Gastroesophageal sphincter (tissue), 4 donors: Measurements from ENCODE around the gene STEAP3. TPM values are rescaled to one million over a fixed set of nuclear protein-coding genes. Genes with fewer than 3 reads are reported as not detected.

Experiments
- ATAC-seq: fragments of 150-250 bp; one replicate; pipeline ENCODE4 v1.9.1; 2016; ENCODE audit warnings: mild to moderate bottlenecking, moderate library complexity
- H3K27ac ChIP-seq, 4 donors: fragments of 200-600 bp; sonication (generic) in 3 of 4; 1 replicate in 3 of 4; 2 replicates in 1 of 4; pipeline ENCODE4 v1.5.1; 2016 to 2019
- H3K27me3 ChIP-seq: fragments of 200-600 bp; sonication (generic); one replicate; pipeline ENCODE4 v1.5.1; 2019
- H3K36me3 ChIP-seq, 2 donors: fragments of 200-600 bp; sonication (generic); one replicate each; pipeline ENCODE4 v1.5.1; 2019; ENCODE audit warnings: control low read depth in 1 of 2
- H3K4me1 ChIP-seq, 3 donors: fragments of 200-600 bp; sonication (generic); 1 replicate in 2 of 3; 2 replicates in 1 of 3; pipeline ENCODE4 v1.5.1; 2016 to 2019; ENCODE audit warnings: control low read depth in 2 of 3
- H3K4me3 ChIP-seq, 2 donors: fragments of 200-600 bp; sonication (generic); one replicate each; pipeline ENCODE4 v1.5.1; 2019; ENCODE audit warnings: mild to moderate bottlenecking in 1 of 2, moderate library complexity in 1 of 2
- H3K9me3 ChIP-seq, 3 donors: fragments of 200-600 bp; sonication (generic); one replicate each; pipeline ENCODE4 v1.5.1; 2017 to 2019; ENCODE audit warnings: control low read depth in 2 of 3
- EP300 ChIP-seq: sonication (generic); formaldehyde crosslinking; IDR thresholded peaks from one replicate; pipeline ENCODE4 v1.6.1; 2017; ENCODE audit warnings: antibody characterized with exemption, mild to moderate bottlenecking
- POLR2A ChIP-seq, 2 donors: fragments of 450-650 bp; IDR thresholded peaks; one replicate each; pipeline ENCODE4 v1.6.1; 2017; ENCODE audit warnings: antibody characterized with exemption in 2 of 2, mild to moderate bottlenecking in 2 of 2, moderate library complexity in 1 of 2
- POLR2AphosphoS5 ChIP-seq: sonication (generic); formaldehyde crosslinking; IDR thresholded peaks from one replicate; pipeline ENCODE4 v1.6.1; 2017; ENCODE audit warnings: antibody characterized with exemption
- WGBS, 2 donors: methylation state at CpG; one replicate each; pipeline ENCODE4 v1.1.5; 2018; ENCODE audit warnings: low coverage in 1 of 2; 5-methylcytosine and 5-hydroxymethylcytosine counted together
- total RNA-seq, 4 donors: library from RNA; depleted of rRNA; stranded (reverse); fragments of >200 nt; gene quantifications; one replicate each; pipeline ENCODE4 v1.1.0, GENCODE V29; 2016
- TF ChIP-seq, protein P1 (sequence below), 4 experiments: fragments of 200-600 bp in 2 of 4; fragments of 450-650 bp in 2 of 4; sonication (generic) in 1 of 4; IDR thresholded peaks; one replicate each; pipeline ENCODE4 v1.5.1; 2017 to 2019; ENCODE audit warnings: antibody characterized with exemption in 4 of 4, mild to moderate bottlenecking in 2 of 4, moderate library complexity in 2 of 4

Gene STEAP3
- total RNA-seq, 4 donors from 2014 or later = 2.0 to 10.6 (median 4.6) TPM

DNA sequence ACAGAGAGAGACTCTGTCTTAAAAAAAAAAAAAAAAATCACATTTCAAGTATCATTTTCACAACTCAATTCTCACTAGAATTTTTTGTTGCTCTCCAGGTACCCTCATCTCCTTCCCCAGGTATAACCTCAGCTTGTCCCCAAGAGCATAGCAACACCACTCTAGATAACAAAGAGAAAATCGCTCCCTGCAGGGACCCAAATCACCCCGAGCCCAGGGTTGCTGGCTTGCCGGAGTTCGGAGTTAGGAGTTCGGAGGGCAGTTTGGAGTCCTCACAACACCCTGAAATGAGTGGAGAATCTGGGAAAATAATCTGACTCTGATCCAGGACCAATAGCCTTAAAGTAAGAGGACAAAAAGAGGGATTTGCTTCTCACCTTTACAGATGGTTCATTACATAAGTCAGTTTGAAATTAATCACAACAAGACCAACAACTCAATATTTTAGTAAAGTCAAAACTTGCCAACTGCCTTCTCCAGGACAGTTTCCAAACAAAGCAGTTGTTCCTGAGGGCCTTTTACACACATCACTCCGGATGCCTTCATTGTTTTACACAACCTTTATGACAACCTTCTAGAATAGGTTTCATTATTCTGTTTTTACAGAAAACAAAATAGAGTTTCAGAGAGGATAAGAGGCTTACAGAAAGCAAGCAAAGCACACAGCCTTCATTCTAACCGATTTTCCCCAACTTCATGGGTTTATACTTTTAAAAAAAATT is 83.9 kb downstream of the STEAP3 start:
- Histone ChIP-seq H3K27me3 (no peaks in the 10 kb centered on the region), H3K4me3 (no peak overlapping the region), H3K4me1 (no peaks in the 10 kb centered on the region), H3K36me3 (peaks cover 0 to 15% of the 10 kb centered on the region in 2 donors), H3K9me3 (no peaks in the 10 kb centered on the region), H3K27ac (no peak overlapping the region)
- TF ChIP-seq, protein P1, sequence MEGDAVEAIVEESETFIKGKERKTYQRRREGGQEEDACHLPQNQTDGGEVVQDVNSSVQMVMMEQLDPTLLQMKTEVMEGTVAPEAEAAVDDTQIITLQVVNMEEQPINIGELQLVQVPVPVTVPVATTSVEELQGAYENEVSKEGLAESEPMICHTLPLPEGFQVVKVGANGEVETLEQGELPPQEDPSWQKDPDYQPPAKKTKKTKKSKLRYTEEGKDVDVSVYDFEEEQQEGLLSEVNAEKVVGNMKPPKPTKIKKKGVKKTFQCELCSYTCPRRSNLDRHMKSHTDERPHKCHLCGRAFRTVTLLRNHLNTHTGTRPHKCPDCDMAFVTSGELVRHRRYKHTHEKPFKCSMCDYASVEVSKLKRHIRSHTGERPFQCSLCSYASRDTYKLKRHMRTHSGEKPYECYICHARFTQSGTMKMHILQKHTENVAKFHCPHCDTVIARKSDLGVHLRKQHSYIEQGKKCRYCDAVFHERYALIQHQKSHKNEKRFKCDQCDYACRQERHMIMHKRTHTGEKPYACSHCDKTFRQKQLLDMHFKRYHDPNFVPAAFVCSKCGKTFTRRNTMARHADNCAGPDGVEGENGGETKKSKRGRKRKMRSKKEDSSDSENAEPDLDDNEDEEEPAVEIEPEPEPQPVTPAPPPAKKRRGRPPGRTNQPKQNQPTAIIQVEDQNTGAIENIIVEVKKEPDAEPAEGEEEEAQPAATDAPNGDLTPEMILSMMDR (IDR thresholded peaks at IDR 0.05) = no peak
- TF ChIP-seq EP300 = no peak
- no peak for TF ChIP-seq POLR2A (IDR thresholded peaks at IDR 0.05)
- no peak for TF ChIP-seq POLR2AphosphoS5
- 91 to 93% methylated on average over 5 to 7 of the region's 7 CpGs for WGBS, 2 donors
- no peak for ATAC-seq

DNA sequence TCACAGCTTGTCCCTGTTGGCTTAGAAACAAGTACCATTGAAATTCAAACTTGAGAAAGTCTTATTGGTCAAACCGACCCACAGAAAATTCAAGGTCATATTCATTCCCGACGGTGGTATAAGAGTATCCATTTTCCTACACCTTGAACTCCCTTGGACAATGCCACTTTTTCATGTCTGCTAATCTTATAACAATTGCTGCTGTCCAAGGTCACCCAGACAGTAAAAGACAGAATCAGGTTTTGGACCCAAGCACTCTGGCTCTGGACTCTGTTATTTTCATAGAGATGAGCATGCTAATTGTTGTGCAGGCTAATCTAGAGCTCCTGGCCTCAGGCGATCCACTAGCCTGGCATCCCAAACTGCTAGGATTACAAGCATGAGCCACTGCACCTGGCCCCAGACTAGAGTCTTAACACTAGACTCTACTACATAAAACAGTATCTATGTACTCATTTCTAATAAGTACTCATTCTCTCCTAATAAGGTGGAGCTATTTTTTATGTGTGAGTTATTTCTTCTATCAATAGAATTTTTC is 85.2 kb downstream of the STEAP3 start:
- no peak for ATAC-seq
- Histone ChIP-seq H3K36me3 (peaks cover 0 to 15% of the 10 kb centered on the region in 2 donors), H3K9me3 (no peaks in the 10 kb centered on the region), H3K4me1 (no peaks in the 10 kb centered on the region), H3K4me3 (no peak overlapping the region), H3K27me3 (no peaks in the 10 kb centered on the region), H3K27ac (no peak overlapping the region)
- no peak for TF ChIP-seq EP300
- TF ChIP-seq, protein P1 (IDR thresholded peaks at IDR 0.05) = no peak
- no peak for TF ChIP-seq POLR2A (IDR thresholded peaks at IDR 0.05)
- 97 to 100% methylated on average over 3 to 4 of the region's 4 CpGs for WGBS, 2 donors

DNA sequence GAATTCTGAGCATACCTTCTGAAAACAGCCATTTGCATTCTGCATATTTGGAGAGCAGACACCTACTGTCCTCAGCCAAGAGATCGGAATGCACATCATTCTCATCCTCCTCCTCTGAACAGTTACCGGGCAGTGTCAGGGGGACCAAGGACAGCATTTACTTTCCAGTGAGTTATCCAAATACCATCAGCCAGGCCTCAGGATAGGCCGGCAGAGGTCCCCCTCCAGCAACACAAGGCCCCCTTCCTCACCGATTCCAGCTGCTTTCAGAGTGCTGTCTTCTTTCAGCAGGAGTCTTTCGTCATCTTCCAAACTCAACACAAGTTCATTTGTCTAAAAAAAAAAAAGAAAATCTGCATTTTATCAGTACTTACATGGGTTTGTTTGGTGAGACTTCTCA is 87.7 kb downstream of the STEAP3 start:
- TF ChIP-seq, protein P1 (IDR thresholded peaks at IDR 0.05) = no peak
- TF ChIP-seq POLR2A (IDR thresholded peaks at IDR 0.05) (no peak), POLR2AphosphoS5 (no peak), EP300 (no peak)
- ATAC-seq = no peak
- no peak overlapping the region for H3K27ac ChIP-seq
- H3K9me3 ChIP-seq = no peaks in the 10 kb centered on the region
- no peaks in the 10 kb centered on the region for H3K4me1 ChIP-seq
- H3K36me3 ChIP-seq = peaks cover 0 to 17% of the 10 kb centered on the region in 2 donors
- H3K27me3 ChIP-seq = no peaks in the 10 kb centered on the region
- H3K4me3 ChIP-seq = no peak overlapping the region
- WGBS, 2 donors = 61 to 86% methylated on average over 2 to 4 of the region's 5 CpGs

DNA sequence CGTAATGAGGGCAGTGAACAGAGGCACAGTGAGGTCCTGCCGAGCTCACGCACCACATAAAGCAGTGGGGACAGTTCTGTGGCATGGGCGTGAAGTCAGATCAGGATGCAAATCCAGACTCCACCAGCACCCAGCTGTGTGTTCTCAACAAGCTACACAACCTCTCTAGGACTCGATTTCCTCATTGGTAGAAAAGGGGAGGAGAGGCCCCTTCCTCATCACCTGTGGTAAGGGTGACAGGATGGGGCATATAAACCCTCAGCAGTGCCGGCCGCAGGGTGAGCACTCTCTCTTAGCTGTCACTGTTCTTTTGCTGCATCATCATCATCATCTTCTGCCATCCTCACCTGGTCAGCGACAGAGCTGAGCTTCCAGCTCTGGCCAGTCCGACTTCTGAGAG is 88.2 kb downstream of the STEAP3 start:
- WGBS, 2 donors = 80 to 87% methylated on average over 5 to 9 of the region's 9 CpGs
- ATAC-seq = no peak
- Histone ChIP-seq H3K27me3 (no peaks in the 10 kb centered on the region), H3K4me3 (no peak overlapping the region), H3K4me1 (no peaks in the 10 kb centered on the region), H3K27ac (no peak overlapping the region), H3K9me3 (no peaks in the 10 kb centered on the region), H3K36me3 (peaks cover 0 to 17% of the 10 kb centered on the region in 2 donors)
- TF ChIP-seq POLR2AphosphoS5 (no peak), POLR2A (IDR thresholded peaks at IDR 0.05) (no peak), EP300 (no peak)
- TF ChIP-seq, protein P1 (IDR thresholded peaks at IDR 0.05) = no peak

Other genes with a start within 250 kb of the STEAP3 start
- gene C1QL2, start 65.1 kb upstream of the STEAP3 start, total RNA-seq = not detected
- gene C2orf76, start 143.0 kb downstream of the STEAP3 start, total RNA-seq = 10 to 100 TPM in 2 of 4 donors, 1 to 10 TPM in 2; 9.2 to 17.3 (median 11.9) TPM
- gene DBI, start 143.1 kb downstream of the STEAP3 start, total RNA-seq = 100 to 1,000 TPM in 1 of 4 donors, 10 to 100 TPM in 3; 43.0 to 101 (median 80.9) TPM
- 1 to 10 TPM in 3 of 4 donors, not detected in 1; 3.0 to 8.1 (median 5.2) TPM for gene TMEM37, start 208.0 kb downstream of the STEAP3 start, total RNA-seq